Measurements from ENCODE around the gene TNFRSF19. TPM values are rescaled to one million over a fixed set of nuclear protein-coding genes. Genes with fewer than 3 reads are reported as not detected.

The TNFRSF19 gene
- total and polyA plus RNA-seq, 4 donors: 0.27 to 2.8 (median 0.91) TPM

- TF ChIP-seq ATF3 (IDR thresholded peaks at IDR 0.05): no peak
- Histone ChIP-seq H3K9me3 (ENCODE audit: control insufficient read depth in 4 of 4, low read length in 3 of 4) (no peaks in the 10 kb centered on the region), H3K9ac (ENCODE audit: low read depth in 1 of 2, low read length in 2 of 2) (no peak overlapping the region), H3K36me3 (ENCODE audit: control insufficient read depth in 4 of 4, insufficient read depth in 3 of 4, low read depth in 1 of 4, low read length in 3 of 4) (no peaks in the 10 kb centered on the region), H3K27ac (ENCODE audit: low read depth in 1 of 2, low read length in 2 of 2) (no peak overlapping the region), H3K4me3 (ENCODE audit: low read depth in 1 of 3, low read length in 3 of 3) (no peak overlapping the region), H3K4me1 (ENCODE audit: control insufficient read depth in 4 of 4, insufficient read depth in 4 of 4, low read length in 3 of 4) (peaks cover 5 to 13% (median 12%) of the 10 kb centered on the region in 4 donors), H3K27me3 (ENCODE audit: control insufficient read depth in 4 of 4, insufficient read depth in 4 of 4, low read length in 3 of 4) (no peaks in the 10 kb centered on the region)
- DNase-seq (ENCODE audit: low spot score): no peak
- 31% methylated on average over 2 of the region's 2 CpGs for WGBS
Observed at GRCh38 chr13:23584275-23584674, 14.1 kb downstream of the TNFRSF19 start.

- DNase-seq (ENCODE audit: low spot score): no peak
- 93% methylated on average over 6 of the region's 6 CpGs for WGBS
- no peak overlapping the region for H3K27ac ChIP-seq (ENCODE audit: low read depth in 1 of 2, low read length in 2 of 2)
- H3K4me3 ChIP-seq (ENCODE audit: low read depth in 1 of 3, low read length in 3 of 3): no peak overlapping the region
- no peaks in the 10 kb centered on the region for H3K27me3 ChIP-seq (ENCODE audit: control insufficient read depth in 4 of 4, insufficient read depth in 4 of 4, low read length in 3 of 4)
- TF ChIP-seq JUND (IDR thresholded peaks at IDR 0.05): no peak
- TF ChIP-seq RAD21 (IDR thresholded peaks at IDR 0.05): no peak
- TF ChIP-seq GABPA (IDR thresholded peaks at IDR 0.05 in 1 of 2, conservative IDR thresholded peaks at IDR 0.05 in 1 of 2): no peak
- TF ChIP-seq RXRA (IDR thresholded peaks at IDR 0.05): no peak
- TF ChIP-seq ZBTB33 (IDR thresholded peaks at IDR 0.05): no peak
- no peak for TF ChIP-seq MAX (IDR thresholded peaks at IDR 0.05)
- TF ChIP-seq HNF4G (IDR thresholded peaks at IDR 0.05): no peak
- TF ChIP-seq YY1 (IDR thresholded peaks at IDR 0.05): no peak
- TF ChIP-seq TAF1 (conservative IDR thresholded peaks at IDR 0.05): no peak
- TF ChIP-seq NR2F2 (IDR thresholded peaks at IDR 0.05): no peak
- no peak for TF ChIP-seq FOXA1 (IDR thresholded peaks at IDR 0.05)
- TF ChIP-seq FOXA2 (IDR thresholded peaks at IDR 0.05): no peak
- TF ChIP-seq ATF3 (IDR thresholded peaks at IDR 0.05): no peak
- no peak overlapping the region for H3K9ac ChIP-seq (ENCODE audit: low read depth in 1 of 2, low read length in 2 of 2)
- no peaks in the 10 kb centered on the region for H3K36me3 ChIP-seq (ENCODE audit: control insufficient read depth in 4 of 4, insufficient read depth in 3 of 4, low read depth in 1 of 4, low read length in 3 of 4)
- peaks cover 0 to 6% (median 5%) of the 10 kb centered on the region in 4 donors for H3K4me1 ChIP-seq (ENCODE audit: control insufficient read depth in 4 of 4, insufficient read depth in 4 of 4, low read length in 3 of 4)
- no peaks in the 10 kb centered on the region for H3K9me3 ChIP-seq (ENCODE audit: control insufficient read depth in 4 of 4, low read length in 3 of 4)
Observed at GRCh38 chr13:23586336-23586735, 16.1 kb downstream of the TNFRSF19 start.

- no peak overlapping the region for H3K4me3 ChIP-seq (ENCODE audit: low read depth in 1 of 3, low read length in 3 of 3)
- no peaks in the 10 kb centered on the region for H3K27me3 ChIP-seq (ENCODE audit: control insufficient read depth in 4 of 4, insufficient read depth in 4 of 4, low read length in 3 of 4)
- no peaks in the 10 kb centered on the region for H3K36me3 ChIP-seq (ENCODE audit: control insufficient read depth in 4 of 4, insufficient read depth in 3 of 4, low read depth in 1 of 4, low read length in 3 of 4)
- peak overlapping the region in 1 of 2 donors; percentile 14 for H3K27ac ChIP-seq (ENCODE audit: low read depth in 1 of 2, low read length in 2 of 2)
- DNase-seq (ENCODE audit: low spot score): no peak
- TF ChIP-seq RXRA (IDR thresholded peaks at IDR 0.05): peak; percentile 69 to 72
- TF ChIP-seq HNF4G (IDR thresholded peaks at IDR 0.05): no peak
- peak in 1 of 2 donors; percentile 15 for TF ChIP-seq HNF4A (conservative IDR thresholded peaks at IDR 0.05)
- no peak for TF ChIP-seq MAX (IDR thresholded peaks at IDR 0.05)
- no peak for TF ChIP-seq NR2F2 (IDR thresholded peaks at IDR 0.05)
- TF ChIP-seq RAD21 (IDR thresholded peaks at IDR 0.05): peak in 1 of 2 donors; percentile 6
- no peak for TF ChIP-seq EGR1 (IDR thresholded peaks at IDR 0.05; ENCODE audit: low read depth in 2 of 2)
- TF ChIP-seq FOXA1 (IDR thresholded peaks at IDR 0.05): no peak
- TF ChIP-seq ZBTB33 (IDR thresholded peaks at IDR 0.05): no peak
- no peak for TF ChIP-seq YY1 (IDR thresholded peaks at IDR 0.05)
- TF ChIP-seq SP1 (IDR thresholded peaks at IDR 0.05): peak; percentile 22
- 57% methylated on average over 7 of the region's 7 CpGs for WGBS
- H3K4me1 ChIP-seq (ENCODE audit: control insufficient read depth in 4 of 4, insufficient read depth in 4 of 4, low read length in 3 of 4): peaks cover 0 to 6% (median 5%) of the 10 kb centered on the region in 4 donors
- H3K9me3 ChIP-seq (ENCODE audit: control insufficient read depth in 4 of 4, low read length in 3 of 4): no peaks in the 10 kb centered on the region
- no peak overlapping the region for H3K9ac ChIP-seq (ENCODE audit: low read depth in 1 of 2, low read length in 2 of 2)
Observed at GRCh38 chr13:23588666-23589065, 18.5 kb downstream of the TNFRSF19 start.

Data from liver (tissue), 9 donors.